Cortex of kidney (tissue), 1 donor: Measurements from ENCODE around the gene GNG7.
"Not testable (repeated sequence)": the region's sequence is repeated elsewhere in the genome, so short reads cannot be mapped to it uniquely, and the experiment has no call there.

ENCODE experiments used
- DNase-seq: peaks from one replicate; lab custom pipeline; 2025; lab: John Stamatoyannopoulos, UW

GNG7 gene

GRCh38 chr19:2507109-2507508, 195.4 kb downstream of the GNG7 start:
- DNase-seq = no peak

DNA sequence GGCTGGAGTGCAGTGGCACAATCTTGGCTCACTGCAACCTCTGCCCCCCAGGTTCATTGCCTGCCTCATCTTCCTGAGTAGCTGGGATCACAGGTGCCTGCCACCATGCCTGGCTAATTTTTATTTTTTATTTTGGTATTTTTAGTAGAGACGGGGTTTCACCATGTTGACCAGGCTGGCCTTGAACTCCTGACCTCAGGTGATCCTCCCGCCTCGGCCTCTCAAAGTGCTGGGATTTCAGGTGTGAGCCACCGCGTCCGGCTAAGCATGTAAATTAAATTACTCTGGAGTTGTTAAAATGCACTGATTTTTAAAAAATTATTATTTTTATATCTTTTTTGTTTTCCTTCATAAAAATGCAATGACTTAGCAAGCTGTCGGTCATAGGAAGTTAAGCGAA, 195.8 kb downstream of the GNG7 start:
- not testable (repeated sequence) for DNase-seq

DNA sequence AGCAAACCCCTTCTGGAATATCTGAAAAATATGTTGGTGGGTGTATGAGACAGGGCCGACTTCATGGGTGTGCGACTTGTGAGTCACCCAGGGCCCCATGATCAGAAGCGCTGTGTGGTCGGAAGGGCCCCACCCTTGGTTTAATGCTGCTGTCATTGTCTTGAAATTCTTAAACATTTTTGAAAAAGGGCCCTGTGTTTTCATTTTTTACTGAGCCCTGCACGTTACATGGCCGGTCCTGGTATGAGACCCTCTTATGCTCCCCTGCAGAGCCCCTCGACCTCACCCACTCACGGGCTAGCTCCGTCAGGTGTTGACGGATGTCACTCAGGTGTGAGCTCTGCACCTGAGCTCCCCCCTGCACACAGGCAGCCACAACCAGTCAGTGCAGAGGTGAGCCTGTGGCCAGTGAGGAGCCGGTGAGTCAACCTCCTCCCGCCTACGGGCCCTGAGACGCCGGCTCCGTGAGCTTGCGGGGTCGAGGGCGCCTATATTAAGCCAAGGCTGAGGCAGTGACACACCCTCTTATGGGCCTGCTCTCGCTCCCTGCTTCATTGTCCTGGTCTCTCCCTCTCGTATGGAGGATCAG, 198.9 kb downstream of the GNG7 start:
- DNase-seq = no peak

DNA sequence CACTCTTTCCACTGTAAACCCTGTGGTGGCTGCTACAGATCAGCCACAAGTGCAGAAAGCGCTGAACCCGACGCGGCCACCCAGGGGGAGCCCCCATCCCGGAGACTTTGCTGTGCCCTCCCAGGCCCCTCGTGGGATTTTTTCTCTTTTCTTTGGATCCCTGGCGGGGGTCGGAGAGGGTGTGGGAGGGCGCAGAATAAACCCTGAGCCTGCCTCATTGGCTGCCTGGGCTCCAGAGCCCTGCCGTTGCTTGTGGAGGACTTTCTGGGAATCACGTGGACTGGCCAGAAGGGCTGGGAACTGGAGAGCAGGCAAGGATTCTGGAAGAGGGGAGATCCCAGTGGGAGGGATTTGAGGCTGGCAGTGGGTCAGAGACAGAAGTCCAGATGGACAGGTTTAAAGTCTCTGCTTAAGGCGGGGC, 201.6 kb downstream of the GNG7 start:
- DNase-seq = no peak

- DNase-seq = no peak
These were observed 202.3 kb downstream of the GNG7 start for GRCh38 chr19:2500156-2500555.

- no peak for DNase-seq
These were observed 205.3 kb downstream of the GNG7 start for GRCh38 chr19:2497186-2497585.

- no peak for DNase-seq
These were observed 206.7 kb downstream of the GNG7 start for GRCh38 chr19:2495651-2496316.

DNA sequence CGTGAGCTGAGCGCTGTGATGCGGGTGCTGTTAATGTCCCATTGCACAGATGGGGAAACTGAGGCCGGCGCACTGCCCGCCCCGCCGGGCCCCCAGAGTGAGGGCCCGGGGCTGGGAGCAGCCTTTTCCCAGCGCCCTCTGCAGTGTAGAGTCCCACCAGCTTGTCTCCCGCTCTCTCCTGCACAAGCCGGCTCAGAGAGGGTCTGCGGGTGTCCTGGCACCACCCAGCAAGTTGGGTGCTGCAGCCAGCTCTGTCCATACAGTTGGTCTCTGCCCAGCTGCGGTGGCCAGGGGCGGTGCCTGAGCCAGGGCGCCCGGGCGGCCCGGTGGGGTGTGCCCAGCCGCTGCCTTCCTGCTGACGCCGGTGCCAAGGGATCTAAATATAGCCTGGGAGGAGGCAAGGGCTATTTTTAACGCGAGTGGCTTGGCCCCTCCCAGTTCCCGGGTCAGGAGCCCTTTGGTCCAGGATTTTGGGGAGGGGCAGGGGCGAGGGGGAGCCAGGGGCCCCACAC, 207.3 kb downstream of the GNG7 start:
- no peak for DNase-seq

GRCh38 chr19:2494447-2495129, 207.9 kb downstream of the GNG7 start:
- DNase-seq = no peak

GRCh38 chr19:2494084-2494446, 208.4 kb downstream of the GNG7 start:
- DNase-seq = no peak

GRCh38 chr19:2493448-2493847, 209.0 kb downstream of the GNG7 start:
- DNase-seq = not testable (repeated sequence)

- DNase-seq = no peak
These were observed 209.6 kb downstream of the GNG7 start for GRCh38 chr19:2492870-2493269.

DNA sequence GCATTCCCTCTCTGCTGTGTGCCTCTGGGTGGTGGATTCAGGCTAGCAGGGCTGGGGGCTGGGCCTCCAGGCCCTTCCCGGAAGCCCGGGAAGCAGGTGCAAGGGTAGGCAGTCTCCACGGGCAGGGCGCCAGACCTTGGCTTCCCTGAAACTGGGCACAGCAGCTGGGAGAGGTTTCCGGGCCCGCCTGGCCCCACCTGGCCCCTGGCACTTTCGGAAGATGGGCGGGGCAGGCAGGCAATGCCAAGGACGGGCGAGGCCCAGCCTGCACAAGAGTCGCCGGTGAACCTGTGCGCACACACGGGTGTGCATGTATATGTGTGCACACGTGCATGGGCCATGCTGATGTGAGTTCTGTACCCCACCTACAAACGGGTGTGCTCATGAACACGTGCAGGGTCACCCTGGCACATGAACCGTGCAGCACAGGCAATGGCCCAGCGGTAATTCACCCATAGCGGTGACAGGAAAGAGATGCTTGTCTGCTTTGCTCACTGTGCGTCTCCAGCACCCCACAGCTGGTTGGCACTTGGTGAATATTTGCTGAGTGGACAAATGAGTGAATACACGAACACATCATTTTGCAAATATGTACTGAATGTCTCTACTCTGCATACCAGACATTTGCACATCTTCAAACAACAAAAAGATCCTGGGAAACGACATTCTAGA, 211.2 kb downstream of the GNG7 start:
- no peak for DNase-seq

GRCh38 chr19:2490659-2491058, 211.8 kb downstream of the GNG7 start:
- no peak for DNase-seq

GRCh38 chr19:2488942-2489731, 213.4 kb downstream of the GNG7 start:
- no peak for DNase-seq

- no peak for DNase-seq
These were observed 214.0 kb downstream of the GNG7 start for GRCh38 chr19:2488405-2488941.

DNA sequence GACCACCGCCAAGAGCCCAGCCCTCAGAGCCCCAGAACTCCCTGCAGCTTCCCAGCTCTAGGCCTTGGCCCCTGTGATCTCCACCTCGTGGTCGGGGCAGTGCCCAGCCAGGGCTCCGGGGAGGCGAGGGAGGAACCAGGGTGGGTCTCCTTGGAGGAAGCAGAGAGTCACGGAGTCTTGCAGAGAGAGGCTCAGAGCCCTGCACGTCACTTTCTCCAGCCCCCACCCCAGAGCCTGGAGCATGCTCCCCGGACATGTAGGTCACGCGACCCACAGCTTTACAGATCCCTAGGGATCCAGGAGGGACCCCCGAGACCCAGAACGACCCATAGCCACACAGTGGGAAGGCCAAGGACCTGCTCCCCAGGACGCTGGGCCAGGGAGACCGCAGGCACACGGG, 214.7 kb downstream of the GNG7 start:
- DNase-seq = no peak

DNA sequence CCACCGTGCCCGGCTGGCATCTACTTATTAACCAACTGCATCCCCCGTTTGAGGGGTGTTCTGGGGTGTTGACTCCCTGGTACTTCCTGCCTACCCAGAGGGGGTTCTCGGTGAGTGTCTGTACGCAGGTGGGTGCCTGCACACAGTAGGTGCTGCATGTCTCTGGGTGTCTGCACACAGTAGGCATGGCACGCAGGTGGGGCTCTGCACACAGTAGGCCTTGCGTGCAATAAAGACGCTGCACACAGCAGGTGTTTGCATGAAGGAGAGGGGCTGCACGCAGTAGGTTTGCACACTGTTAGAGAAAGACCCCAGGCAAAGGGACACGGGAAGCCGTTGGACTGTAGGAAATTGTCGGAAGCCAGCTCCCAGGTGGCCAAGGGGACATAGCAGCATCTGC, 215.4 kb downstream of the GNG7 start:
- no peak for DNase-seq

- no peak for DNase-seq
These were observed 217.1 kb downstream of the GNG7 start for GRCh38 chr19:2485428-2485827.

DNA sequence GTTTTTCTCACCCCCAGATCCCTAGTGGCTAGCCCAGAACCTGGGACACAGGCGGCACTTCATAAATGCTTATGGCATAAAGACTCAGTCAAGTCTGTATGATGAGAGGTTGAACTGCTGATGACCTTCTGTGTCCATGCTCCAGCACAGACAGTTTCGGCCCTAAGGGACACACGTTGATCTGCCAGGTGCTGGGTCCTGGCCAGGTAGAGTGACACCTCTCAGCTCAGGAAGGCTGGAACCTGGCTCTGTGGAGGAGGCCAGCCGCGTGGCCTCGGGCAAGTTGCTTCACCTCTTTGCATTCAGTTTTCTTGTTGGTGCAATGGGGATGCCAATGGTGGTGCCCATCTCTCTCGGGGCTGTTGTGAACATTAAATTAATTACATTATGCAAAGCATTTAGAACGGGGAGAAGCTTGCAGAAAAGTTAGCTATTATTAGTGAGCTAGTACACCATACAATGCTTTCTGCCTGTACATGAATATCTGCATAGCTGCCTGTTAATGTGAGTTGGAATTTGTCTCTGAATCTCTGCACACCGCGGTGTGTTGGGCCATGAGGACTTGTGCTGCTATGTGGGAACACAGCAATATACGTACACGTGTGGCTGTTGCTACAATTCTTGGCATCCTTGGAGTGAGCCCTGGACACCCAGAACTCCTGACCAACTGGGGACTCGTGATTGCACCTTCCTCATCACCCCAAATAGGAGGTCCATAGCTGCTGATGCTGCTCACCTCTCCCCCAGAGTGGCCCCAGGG, 218.1 kb downstream of the GNG7 start:
- no peak for DNase-seq
